ENCODE results near the gene TRAP1. TPM values are rescaled to one million over a fixed set of nuclear protein-coding genes. Genes with fewer than 3 reads are reported as not detected.
"Not testable (repeated sequence)": the region's sequence is repeated elsewhere in the genome, so short reads cannot be mapped to it uniquely, and the experiment has no call there.

TRAP1 gene
- total RNA-seq, 4 donors from 2014 or later: 31.8 to 231 (median 57.1) TPM

DNA sequence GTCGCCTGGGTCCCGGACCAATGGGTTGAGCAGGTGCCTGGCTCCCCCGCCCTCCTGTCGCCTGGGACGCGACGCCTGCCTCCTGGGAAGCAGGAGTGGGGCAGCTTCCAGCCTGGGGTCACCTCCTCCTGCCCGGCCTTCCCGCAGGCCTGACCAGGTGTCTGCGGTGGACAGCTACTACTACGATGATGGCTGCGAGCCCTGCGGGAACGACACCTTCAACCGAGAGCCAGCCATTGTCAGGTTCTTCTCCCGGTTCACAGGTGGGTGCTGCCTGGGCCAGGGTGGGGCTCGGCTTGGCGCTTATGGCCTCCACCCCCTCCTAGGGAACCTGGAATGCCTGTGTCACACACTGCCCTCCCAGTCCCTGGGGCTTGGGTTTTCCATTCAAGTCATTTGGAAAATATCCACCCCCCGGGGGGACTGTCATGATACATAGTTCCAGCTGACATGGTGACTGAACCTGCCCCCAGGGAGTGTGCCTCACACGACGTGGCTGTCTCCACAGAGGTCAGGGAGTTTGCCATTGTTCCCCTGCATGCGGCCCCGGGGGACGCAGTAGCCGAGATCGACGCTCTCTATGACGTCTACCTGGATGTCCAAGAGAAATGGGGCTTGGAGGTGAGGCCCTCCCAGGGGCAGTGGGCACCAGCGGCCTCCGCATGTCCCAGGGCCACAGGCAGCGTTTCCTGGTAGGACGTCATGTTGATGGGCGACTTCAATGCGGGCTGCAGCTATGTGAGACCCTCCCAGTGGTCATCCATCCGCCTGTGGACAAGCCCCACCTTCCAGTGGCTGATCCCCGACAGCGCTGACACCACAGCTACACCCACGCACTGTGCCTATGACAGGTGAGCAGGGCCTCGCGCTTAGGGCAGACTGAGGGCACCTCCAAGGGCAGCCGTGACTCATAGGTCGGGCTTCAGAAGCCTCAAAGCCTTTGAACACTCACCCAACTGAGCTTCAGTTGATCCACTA, 60.5 kb downstream of the TRAP1 start:
- intact Hi-C loops (cut with DNase I; ENCODE audit: low total_unique reads) (no loop called here), in situ Hi-C loops (cut with MboI; ENCODE audit: low pct_ligation_motif_present in 1 of 4, low pct_unique_long_range_greater_than_20kb in 1 of 4, low sequenced_read_pairs in 3 of 4) (no loop called here)
- Histone ChIP-seq H3K27me3 (no peaks in the 10 kb centered on the region), H3K27ac (no peak overlapping the region), H3K9me3 (no peaks in the 10 kb centered on the region), H3K4me1 (peaks cover 0 to 13% (median 6%) of the 10 kb centered on the region in 4 donors), H3K4me3 (no peak overlapping the region), H3K36me3 (peaks cover 0 to 22% (median 3%) of the 10 kb centered on the region in 4 donors)
- 93% methylated on average over 39 of the region's 42 CpGs; no CpG with 5 or more reads in 1 of the 2 donors for WGBS, 2 donors (ENCODE audit: low coverage in 1 of 2)
- DNase-seq: no peak
- TF ChIP-seq EP300 (IDR thresholded peaks at IDR 0.05; ENCODE audit: low read depth) (no peak), POLR2A (IDR thresholded peaks at IDR 0.05) (no peak), POLR2AphosphoS5 (IDR thresholded peaks at IDR 0.05) (no peak)
- TF ChIP-seq, protein P1, sequence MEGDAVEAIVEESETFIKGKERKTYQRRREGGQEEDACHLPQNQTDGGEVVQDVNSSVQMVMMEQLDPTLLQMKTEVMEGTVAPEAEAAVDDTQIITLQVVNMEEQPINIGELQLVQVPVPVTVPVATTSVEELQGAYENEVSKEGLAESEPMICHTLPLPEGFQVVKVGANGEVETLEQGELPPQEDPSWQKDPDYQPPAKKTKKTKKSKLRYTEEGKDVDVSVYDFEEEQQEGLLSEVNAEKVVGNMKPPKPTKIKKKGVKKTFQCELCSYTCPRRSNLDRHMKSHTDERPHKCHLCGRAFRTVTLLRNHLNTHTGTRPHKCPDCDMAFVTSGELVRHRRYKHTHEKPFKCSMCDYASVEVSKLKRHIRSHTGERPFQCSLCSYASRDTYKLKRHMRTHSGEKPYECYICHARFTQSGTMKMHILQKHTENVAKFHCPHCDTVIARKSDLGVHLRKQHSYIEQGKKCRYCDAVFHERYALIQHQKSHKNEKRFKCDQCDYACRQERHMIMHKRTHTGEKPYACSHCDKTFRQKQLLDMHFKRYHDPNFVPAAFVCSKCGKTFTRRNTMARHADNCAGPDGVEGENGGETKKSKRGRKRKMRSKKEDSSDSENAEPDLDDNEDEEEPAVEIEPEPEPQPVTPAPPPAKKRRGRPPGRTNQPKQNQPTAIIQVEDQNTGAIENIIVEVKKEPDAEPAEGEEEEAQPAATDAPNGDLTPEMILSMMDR (IDR thresholded peaks at IDR 0.05): no peak

DNA sequence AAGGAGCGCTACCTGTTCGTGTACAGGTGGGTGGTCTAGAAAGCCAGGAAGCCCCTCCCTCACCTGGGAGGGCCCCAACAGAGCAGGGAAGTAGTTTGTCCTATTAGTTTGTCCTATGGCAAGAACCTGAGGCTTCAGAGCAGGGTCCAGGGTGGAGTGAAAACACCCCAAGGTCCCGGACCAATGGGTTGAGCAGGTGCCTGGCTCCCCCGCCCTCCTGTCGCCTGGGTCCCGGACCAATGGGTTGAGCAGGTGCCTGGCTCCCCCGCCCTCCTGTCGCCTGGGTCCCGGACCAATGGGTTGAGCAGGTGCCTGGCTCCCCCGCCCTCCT, 61.2 kb downstream of the TRAP1 start:
- H3K9me3 ChIP-seq; DNase-seq; H3K27me3 ChIP-seq; in situ Hi-C loops (cut with MboI; ENCODE audit: low pct_ligation_motif_present in 1 of 4, low pct_unique_long_range_greater_than_20kb in 1 of 4, low sequenced_read_pairs in 3 of 4); H3K4me3 ChIP-seq; H3K27ac ChIP-seq; intact Hi-C loops (cut with DNase I; ENCODE audit: low total_unique reads): not testable (repeated sequence)
- Histone ChIP-seq H3K4me1 (peaks cover 0 to 13% (median 6%) of the 10 kb centered on the region in 4 donors), H3K36me3 (peaks cover 0 to 22% (median 3%) of the 10 kb centered on the region in 4 donors)
- 91% methylated on average over 3 of the region's 10 CpGs; no CpG with 5 or more reads in 1 of the 2 donors for WGBS, 2 donors (ENCODE audit: low coverage in 1 of 2)

DNA sequence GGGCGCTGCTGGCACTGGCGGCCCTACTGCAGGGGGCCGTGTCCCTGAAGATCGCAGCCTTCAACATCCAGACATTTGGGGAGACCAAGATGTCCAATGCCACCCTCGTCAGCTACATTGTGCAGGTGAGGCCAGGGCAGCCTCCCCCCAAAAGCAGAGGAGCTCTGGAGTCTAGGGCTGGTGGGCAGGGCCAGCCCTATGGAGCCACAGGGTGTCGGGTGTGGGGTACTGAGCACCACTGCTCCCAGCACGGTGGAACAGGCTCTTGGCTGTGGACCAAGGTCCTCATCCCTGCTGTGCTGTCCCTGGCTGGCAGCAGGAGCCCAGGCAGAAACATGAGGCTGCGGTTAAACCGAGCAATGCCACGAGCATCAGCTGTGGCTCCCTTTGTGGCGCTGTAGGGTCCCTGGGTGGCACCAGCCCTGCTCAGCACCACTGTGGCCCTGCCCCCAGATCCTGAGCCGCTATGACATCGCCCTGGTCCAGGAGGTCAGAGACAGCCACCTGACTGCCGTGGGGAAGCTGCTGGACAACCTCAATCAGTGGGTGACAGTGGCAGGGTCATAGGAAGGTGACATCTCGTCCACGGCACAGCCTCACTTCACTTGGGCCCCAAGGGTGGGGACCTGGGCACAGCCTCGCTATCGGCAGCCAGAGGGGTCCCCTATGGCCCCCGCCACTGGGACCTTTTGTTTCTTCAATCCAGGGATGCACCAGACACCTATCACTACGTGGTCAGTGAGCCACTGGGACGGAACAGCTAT, 61.7 kb downstream of the TRAP1 start:
- H3K4me1 ChIP-seq: peaks cover 0 to 13% (median 6%) of the 10 kb centered on the region in 4 donors
- 85% methylated on average over 17 of the region's 21 CpGs; no CpG with 5 or more reads in 1 of the 2 donors for WGBS, 2 donors (ENCODE audit: low coverage in 1 of 2)
- H3K36me3 ChIP-seq: peaks cover 0 to 22% (median 3%) of the 10 kb centered on the region in 4 donors
- TF ChIP-seq EP300 (IDR thresholded peaks at IDR 0.05; ENCODE audit: low read depth) (no peak), POLR2AphosphoS5 (IDR thresholded peaks at IDR 0.05) (no peak), POLR2A (IDR thresholded peaks at IDR 0.05) (no peak)
- TF ChIP-seq, protein P1 (IDR thresholded peaks at IDR 0.05): no peak
- no peaks in the 10 kb centered on the region for H3K27me3 ChIP-seq
- DNase-seq: no peak
- intact Hi-C loops (cut with DNase I; ENCODE audit: low total_unique reads) (no loop called here), in situ Hi-C loops (cut with MboI; ENCODE audit: low pct_ligation_motif_present in 1 of 4, low pct_unique_long_range_greater_than_20kb in 1 of 4, low sequenced_read_pairs in 3 of 4) (no loop called here)
- H3K27ac ChIP-seq: peak overlapping the region in 1 of 4 donors; percentile 63
- H3K4me3 ChIP-seq: no peak overlapping the region
- no peaks in the 10 kb centered on the region for H3K9me3 ChIP-seq

DNA sequence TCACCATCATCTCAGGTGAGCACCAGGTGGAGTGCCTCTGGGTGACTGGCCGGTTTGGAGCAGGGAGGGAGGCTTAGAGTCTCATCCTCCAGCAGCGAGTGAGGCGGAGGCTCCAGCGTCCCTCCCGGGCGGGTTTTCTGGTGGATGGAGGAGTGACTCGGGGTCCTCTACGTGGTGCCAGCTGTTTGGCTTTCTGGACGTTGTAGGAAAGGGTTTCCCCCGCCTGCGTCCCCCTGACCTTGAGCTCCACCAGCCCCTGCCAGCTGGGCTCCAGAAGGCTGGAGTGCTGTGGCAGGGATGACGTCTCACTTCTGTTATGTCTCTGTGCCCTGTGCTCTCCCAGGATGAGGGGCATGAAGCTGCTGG, 62.3 kb downstream of the TRAP1 start:
- H3K4me3 ChIP-seq: no peak overlapping the region
- peak overlapping the region; percentile 32 to 67 (median 62) for H3K27ac ChIP-seq
- H3K36me3 ChIP-seq: peaks cover 0 to 22% (median 3%) of the 10 kb centered on the region in 4 donors
- WGBS, 2 donors (ENCODE audit: low coverage in 1 of 2): 80 to 87% methylated on average over 1 to 12 of the region's 12 CpGs
- in situ Hi-C loops (cut with MboI; ENCODE audit: low pct_ligation_motif_present in 1 of 4, low pct_unique_long_range_greater_than_20kb in 1 of 4, low sequenced_read_pairs in 3 of 4) (no loop called here), intact Hi-C loops (cut with DNase I; ENCODE audit: low total_unique reads) (no loop called here)
- H3K9me3 ChIP-seq: no peaks in the 10 kb centered on the region
- no peak for DNase-seq
- peaks cover 0 to 13% (median 6%) of the 10 kb centered on the region in 4 donors for H3K4me1 ChIP-seq
- H3K27me3 ChIP-seq: no peaks in the 10 kb centered on the region
- TF ChIP-seq, protein P1 (IDR thresholded peaks at IDR 0.05): no peak
- TF ChIP-seq EP300 (IDR thresholded peaks at IDR 0.05; ENCODE audit: low read depth) (no peak), POLR2A (IDR thresholded peaks at IDR 0.05) (no peak), POLR2AphosphoS5 (IDR thresholded peaks at IDR 0.05) (no peak)

Data from transverse colon (tissue), 4 donors.